GM03348 (cell line): Measurements from ENCODE around the gene ATP2B1.

Experiments used
- DNase-seq: peaks from one replicate; pipeline ENCODE4 v3.0.0; 2012; ENCODE audit warnings: low spot score

Gene ATP2B1

GRCh38 chr12:89589753-89590152 is 118.9 kb downstream of the ATP2B1 start:
- DNase-seq = no peak

- DNase-seq = no peak
These were observed 130.1 kb downstream of the ATP2B1 start for GRCh38 chr12:89578499-89578898.

DNA sequence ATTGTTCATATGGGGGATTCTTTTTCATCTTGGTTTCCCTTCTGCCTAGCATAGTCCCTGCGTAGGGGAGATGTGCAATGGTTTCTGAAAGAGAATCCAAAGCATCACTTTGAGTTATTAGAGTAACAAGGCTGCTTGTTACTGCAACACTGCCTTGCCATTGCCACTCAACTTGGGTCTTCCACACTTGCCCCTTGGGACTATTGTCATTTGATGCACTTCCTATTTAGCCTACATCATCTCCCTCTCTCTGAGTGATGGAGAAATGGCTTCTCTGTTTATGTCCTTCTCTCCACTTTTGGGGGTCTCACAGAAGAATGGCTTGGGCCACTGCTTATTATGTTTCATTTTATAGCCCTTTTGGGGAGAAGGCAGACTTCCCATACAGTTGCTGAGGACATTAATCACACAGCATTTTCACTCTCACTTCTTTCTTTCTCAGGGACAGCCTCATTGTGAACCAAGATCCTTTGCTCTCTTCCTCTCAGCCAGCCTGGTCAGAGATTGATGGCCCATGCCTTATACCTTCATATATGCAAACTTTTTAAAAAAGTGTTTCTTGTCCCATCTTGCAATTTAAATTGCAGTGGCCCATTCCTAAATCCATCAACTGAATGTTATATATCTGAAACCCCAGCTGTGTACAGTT is 131.9 kb downstream of the ATP2B1 start:
- DNase-seq = no peak

- peak; percentile 6 for DNase-seq
These were observed 133.3 kb downstream of the ATP2B1 start for GRCh38 chr12:89575374-89575773.

DNA sequence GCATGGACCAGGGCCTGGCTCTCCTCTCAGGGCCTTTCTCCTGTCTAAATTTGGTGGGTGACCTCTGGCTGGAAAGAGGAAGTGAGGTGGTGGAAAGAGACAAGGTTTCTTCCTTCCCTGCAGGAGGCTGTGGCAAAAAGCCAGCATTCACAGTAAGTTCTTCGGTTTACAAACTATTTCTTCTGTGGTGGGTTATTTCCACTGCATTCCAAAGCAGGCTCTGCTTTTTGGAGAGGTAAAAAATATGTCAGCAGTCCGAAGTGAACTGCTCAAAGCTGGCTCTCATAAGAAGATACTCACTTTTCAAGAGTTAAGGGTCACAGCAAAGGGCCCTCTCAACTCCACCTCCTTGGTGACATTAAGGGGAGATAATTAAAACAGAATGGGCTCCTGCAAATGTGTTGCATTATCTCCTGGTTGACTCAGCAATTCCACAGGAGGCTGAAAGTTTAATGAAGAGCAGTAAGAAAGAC is 133.9 kb downstream of the ATP2B1 start:
- DNase-seq = peak; percentile 44

GRCh38 chr12:89573051-89573810 is 135.4 kb downstream of the ATP2B1 start:
- peak; percentile 54 for DNase-seq

- DNase-seq = peak; percentile 75
These were observed 137.0 kb downstream of the ATP2B1 start for GRCh38 chr12:89571491-89572195.

GRCh38 chr12:89568484-89568883 is 140.2 kb downstream of the ATP2B1 start:
- DNase-seq = no peak

- DNase-seq = no peak
These were observed 140.9 kb downstream of the ATP2B1 start for GRCh38 chr12:89567691-89568239.

GRCh38 chr12:89566615-89567014 is 142.0 kb downstream of the ATP2B1 start:
- peak; percentile 13 for DNase-seq

GRCh38 chr12:89565002-89565401 is 143.6 kb downstream of the ATP2B1 start:
- no peak for DNase-seq

GRCh38 chr12:89559753-89560152 is 148.9 kb downstream of the ATP2B1 start:
- DNase-seq = no peak

DNA sequence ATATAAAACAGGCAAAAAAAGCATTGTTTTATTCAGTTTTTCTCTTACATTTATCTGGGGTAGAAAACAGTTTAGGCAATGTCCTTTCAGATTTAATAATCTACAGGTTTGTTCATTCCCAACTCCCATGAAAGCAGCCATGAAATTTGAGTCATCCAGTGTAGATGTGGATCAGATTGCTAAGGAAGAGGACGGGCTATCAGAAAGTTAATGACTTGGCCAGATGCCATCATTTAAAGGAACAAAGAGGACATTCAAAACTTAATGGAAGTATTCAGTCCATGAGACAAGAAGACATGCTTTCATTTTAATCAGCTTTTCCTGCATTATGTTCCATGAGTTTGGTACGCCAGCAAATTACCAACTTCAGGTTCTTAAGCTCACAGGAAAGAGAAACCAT is 151.7 kb downstream of the ATP2B1 start:
- no peak for DNase-seq

DNA sequence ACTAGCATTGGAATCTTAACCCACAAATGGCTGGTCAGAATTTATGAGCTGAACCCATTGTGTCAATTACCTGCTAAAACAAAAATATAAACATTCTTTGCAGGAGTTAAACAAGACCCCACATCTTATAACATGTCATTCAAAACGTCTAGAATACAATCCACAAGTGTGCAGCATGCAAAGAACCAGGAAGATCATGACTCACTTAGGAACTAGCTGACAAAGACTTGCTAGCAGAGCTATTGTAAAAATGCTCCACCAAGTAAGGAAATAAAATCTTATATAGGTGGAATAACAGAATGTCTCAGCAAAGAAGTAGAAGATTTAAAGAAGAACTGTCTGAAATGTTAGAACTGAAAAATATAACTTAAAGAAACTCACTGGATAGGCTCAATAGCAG is 156.3 kb downstream of the ATP2B1 start:
- DNase-seq = no peak

DNA sequence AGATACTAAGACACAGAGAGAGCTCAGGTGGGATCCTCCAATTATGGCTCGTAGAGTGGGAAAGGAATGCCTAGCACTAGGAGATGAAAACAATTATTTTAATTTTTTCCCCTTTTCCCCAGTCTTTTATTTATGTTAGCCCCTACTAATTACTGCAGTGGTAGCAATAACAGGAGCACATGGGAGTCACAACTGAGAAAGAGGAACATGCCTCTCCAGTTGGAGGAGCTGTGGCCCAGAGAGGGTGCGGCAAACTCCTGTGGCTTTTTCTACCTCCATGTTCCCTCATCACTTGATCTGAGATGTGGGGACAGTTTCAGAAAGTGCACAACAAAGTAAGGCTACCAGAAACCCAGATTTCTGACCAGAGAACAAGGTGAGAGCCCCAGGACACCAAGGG is 156.9 kb downstream of the ATP2B1 start:
- no peak for DNase-seq

GRCh38 chr12:89547101-89547500 is 161.5 kb downstream of the ATP2B1 start:
- no peak for DNase-seq

- no peak for DNase-seq
These were observed 162.5 kb downstream of the ATP2B1 start for GRCh38 chr12:89546151-89546550.

DNA sequence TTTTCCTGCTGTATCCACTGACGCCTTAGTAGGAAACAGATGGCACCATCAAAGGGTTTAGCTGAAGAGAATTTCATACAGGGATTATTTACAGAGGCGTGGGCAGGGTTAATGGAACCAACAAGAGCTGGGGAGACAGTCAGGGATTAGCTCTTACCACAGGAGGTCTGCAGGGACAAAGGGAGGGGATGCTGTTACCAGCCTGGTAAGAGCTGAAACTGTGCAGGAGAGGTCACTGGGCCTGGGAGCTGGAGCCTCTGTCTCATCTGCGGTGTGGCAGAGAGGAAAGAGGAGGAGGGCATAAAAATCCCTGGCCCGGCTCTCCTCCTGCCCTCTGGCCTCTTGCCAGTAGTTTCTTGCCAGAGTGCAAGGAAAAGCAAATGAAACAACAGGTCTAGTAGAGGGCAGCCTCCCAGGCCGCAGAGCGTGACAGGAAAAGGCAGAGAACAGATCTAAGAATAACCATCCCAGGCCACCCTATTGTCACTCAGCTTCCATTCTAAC is 163.9 kb downstream of the ATP2B1 start:
- DNase-seq = no peak

DNA sequence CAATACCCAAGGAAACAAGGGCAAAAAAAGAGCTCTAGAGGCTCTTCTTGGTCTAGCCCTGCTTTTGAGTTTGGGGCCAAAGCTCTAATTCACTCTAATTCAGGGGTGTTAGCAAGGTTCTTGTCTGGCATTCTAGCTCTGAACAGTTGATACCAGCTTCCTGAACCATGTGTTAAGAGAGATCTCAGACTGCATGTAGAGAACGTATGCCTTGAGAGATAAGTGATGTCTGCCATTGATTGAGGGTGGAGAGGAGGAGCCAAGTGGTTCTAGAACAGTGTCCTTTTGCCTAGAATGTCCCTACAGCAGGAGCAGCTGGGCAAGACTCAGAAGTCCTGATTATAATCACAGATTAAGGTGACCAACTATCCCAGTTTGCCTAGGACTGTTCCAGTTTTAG is 164.6 kb downstream of the ATP2B1 start:
- DNase-seq = no peak

DNA sequence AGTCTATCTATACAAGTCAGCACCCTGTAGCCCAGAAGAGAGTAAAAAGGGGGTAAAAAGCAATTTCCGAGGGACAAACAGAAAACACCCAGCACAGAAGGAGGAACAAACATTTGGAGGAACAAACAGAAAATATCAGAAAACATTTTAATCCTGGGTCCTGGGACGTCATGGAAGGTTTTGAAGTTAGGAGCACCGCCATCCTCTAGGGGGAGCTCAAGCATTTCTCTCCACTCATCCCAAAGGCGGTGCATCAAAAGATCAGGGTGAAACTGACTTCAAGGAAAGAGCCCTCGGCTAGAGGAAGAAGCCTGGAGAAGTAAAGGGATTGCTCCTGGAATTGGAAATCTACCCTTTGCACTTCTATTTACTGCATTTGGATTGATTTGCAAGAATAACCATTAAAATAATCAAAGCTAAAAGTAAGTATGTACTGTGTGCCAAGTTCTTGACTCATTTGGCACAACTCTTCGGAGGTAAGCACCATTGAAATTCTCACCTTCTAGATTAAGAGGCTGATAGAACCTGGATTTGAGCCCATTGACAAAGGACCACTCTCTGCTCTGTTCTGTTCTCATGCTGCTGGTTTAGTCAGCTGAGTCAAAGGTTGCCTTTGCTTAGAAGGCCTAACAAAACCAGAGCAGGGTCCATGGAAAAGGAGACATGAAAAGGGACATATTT is 165.6 kb downstream of the ATP2B1 start:
- peak; percentile 81 for DNase-seq

- no peak for DNase-seq
These were observed 166.4 kb downstream of the ATP2B1 start for GRCh38 chr12:89542236-89542635.

DNA sequence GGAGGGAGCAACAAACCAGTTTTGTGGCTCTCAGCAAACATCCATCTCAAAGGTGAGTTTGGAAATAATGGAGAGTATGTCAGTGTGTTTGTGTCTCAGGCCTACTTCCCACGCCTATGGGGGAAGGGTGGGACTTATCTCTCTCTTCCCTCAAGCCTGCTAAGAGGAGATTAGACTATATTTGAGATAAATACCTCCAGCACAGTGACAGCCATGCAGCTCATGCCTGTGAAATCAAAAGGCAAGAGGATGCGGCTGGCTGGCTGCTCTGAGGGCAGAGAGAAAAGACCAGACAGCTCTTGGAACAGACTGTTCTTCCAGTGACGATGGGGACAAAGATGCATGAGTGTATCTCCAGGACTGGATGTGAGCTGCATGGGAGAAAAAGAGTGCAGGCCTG is 168.1 kb downstream of the ATP2B1 start:
- no peak for DNase-seq
